HG02642 (cell line): ENCODE results near the gene HHIPL2.
A peak's percentile ranks its signal among the peaks of the same experiment; 100 is the strongest.

Experiments used
- ATAC-seq: cut with Tn5 transposase; IDR thresholded peaks from one replicate; pipeline ENCODE4 v1.9.1; 2021; ENCODE audit warnings: mild to moderate bottlenecking; ENCODE audit not compliant: unreplicated experiment, poor library complexity

Gene HHIPL2

GRCh38 chr1:222547944-222548671 lies at the start of gene HHIPL2:
TSS of gene HHIPL2 (minus strand) at chr1:222548104. CDS start at chr1:222548044, 60 bp downstream.
- no peak for ATAC-seq

DNA sequence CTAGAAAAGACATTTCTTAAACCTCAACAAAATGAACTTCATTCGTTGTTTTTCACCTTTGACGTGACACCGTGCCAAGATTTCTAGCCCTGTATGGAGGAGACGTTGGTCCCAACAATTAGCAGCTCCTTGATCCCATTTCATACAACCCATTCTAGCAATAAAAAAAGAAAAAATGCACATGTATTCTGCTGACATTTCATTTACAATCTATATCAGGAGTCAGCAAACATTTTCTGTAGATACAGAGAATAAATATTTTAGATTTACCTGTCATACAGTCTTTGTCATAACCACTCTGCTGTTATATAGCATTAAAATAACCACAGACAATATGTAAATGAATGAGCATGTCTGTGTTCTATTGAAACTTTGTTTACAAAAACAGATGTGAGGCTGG lies 48.8 kb upstream of the HHIPL2 start:
- ATAC-seq = no peak

GRCh38 chr1:222594789-222595188 lies 46.9 kb upstream of the HHIPL2 start:
- ATAC-seq = no peak

GRCh38 chr1:222592171-222592570 lies 44.3 kb upstream of the HHIPL2 start:
- no peak for ATAC-seq

DNA sequence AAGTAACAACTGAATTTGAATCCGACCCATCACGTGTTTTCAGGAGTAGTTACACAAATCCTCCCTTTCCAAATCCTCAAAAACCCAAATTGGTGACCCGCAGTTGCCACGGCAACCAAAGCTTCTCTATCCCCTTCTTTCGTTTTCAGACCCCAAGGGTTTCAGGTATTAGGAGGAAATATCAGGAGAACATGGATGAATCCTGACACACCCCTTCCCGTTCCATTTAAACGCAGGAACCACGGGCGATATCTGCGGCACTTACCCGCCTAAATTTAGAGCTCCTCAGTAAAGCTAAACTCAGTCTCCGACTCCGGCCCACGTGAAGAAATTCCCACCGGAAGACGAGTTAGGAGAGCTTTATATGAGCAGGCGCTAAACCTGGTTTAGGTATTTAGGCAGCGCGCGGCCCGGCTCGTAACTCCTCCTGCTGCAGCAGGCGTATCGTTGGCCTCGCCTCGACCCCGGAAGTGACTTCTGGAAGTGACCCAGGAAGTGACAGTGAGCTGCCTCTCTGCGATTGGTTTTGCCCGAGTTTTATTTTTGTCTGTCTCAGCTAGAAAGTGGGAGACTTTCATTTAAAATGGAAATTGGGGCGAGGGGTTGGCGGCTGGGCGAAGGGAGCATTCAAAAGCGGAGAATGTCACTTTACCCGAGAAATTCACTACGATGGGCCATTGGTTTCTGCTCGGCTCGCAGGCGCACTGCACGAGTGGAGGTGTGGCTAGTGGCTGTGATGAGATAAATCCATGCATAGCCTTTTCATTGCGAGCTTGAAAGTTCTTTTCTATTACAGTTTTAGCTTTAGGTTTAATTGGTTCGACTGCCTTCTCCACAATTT lies 41.8 kb upstream of the HHIPL2 start, which contains the start of gene TAF1A:
Gene TAF1A, minus strand, starts transcription at position 472 of the 841 bp plus-strand sequence.
- ATAC-seq = peak; percentile 99

- no peak for ATAC-seq
Observed at GRCh38 chr1:222588135-222588534, 40.2 kb upstream of the HHIPL2 start.

- ATAC-seq = no peak
Observed at GRCh38 chr1:222586842-222587241, 38.9 kb upstream of the HHIPL2 start.

DNA sequence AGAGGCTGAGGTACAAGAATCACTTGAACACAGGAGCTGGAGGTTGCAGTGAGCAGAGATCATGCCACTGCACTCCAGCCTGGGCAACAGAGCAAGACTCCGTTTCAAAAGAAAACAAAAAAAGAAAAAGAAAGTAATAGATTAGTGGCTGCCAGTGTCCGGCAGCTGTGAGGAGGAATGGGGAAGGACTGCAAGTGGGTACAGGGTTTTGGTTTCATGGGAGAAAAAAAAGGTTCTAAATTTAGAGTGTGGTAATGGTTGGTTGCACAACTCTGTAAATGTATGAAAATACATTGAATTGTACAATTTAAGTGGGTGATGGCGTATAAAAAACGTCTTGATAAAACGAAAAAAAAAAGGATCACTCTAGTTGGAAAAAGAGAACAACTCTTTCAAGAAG lies 35.2 kb upstream of the HHIPL2 start:
- ATAC-seq = peak; percentile 91

DNA sequence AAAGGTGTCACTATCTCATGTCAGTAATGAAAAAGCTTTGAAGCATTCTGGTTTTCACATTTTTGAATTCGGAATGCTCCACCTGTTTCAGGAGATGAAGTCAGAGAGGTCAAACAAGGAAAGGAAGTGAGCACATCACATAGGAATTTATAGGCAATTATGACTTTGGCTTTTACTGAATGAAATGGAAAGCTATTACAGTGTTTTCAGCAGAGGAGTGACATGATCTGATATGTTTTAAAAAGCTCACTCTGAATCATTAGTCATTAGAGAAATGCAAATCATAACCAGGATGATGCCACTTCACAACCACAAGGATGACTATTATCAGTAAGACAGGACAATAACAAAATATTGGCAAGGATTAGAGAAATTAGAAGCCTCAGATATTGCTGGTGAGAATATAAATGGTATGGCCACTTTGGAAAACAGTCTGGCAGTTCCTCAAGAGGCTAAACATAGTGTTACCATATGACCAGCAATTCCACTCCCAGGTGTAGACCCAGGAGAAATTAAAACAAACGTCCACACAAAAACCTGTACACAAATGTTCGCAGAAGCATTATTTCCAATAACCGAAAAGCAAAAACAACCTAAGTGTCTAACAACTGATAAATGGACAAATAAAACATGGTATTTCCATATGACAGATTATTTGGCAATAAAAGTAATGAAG lies 34.3 kb upstream of the HHIPL2 start:
- ATAC-seq = peak; percentile 56

- ATAC-seq = no peak
Observed at GRCh38 chr1:222579316-222579715, 31.4 kb upstream of the HHIPL2 start.

- no peak for ATAC-seq
Observed at GRCh38 chr1:222570837-222571236, 22.9 kb upstream of the HHIPL2 start.

- ATAC-seq = no peak
Observed at GRCh38 chr1:222561656-222562055, 13.8 kb upstream of the HHIPL2 start.

DNA sequence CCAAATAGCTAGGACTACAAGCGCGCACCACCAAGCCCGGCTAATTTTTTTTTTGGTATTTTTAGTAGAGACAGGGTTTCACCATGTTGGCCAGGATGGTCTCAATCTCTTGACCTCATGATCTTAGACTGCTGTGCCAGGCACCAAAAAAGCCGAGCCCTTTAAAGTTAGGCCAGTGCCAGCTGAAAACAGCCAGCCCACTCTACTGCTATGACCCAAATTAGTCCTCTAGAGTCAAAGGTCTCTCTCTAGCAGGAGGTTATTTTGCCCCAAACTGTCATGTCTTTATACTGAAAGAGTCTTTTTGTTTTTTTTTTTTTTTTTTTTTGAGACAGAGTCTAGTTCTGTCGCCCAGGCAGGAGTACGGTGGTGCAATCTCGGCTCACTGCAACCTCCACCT lies 9.7 kb upstream of the HHIPL2 start:
- no peak for ATAC-seq

- no peak for ATAC-seq
Observed at GRCh38 chr1:222557148-222557547, 9.2 kb upstream of the HHIPL2 start.

DNA sequence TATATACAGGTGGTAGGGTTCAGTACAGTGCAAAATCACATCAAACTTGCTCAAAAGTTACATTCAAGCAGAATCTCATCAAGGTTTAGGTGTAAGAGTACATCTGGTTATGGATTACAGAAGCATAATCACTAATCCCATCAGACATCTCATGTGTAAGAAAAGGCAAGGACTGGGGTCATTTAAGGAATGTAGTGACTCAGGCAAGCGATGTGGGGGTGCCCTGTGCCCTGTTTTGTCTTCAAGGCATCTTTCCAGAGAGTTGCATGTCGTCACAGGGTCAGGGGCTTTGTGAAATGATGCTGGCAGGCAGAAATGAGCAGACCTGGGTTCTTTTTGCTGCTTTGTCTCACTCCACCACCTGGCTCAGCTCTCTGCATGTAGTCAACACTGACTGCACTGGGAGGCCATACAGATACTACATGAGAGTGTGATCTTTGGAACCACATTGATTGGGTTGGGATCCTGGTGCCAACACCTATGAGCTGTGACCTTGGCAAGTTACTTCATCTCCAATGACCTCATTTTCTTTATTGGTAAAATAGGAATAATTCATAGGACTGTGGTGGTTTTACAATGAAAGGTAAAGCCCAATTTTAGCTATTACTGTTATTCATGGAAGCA lies 8.2 kb upstream of the HHIPL2 start:
- ATAC-seq = no peak

DNA sequence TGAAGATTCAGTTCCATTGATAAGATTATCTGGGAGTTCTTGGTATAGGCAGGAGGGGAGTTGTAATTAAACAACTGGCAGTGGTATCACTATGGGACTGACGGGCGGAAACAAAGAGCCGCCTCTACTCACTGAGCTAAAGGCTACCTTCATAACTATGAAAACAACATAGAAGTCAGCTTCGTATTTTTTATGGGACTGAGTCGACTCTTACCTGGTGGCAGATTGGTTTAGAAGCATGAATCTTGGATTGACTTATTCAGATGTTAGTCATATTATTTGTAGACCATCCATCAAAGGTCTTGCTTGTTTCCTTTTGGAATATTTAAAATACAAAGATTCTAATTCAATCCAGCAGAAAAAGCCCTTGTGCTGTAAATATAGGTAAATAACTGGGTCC lies 6.3 kb upstream of the HHIPL2 start:
- no peak for ATAC-seq

DNA sequence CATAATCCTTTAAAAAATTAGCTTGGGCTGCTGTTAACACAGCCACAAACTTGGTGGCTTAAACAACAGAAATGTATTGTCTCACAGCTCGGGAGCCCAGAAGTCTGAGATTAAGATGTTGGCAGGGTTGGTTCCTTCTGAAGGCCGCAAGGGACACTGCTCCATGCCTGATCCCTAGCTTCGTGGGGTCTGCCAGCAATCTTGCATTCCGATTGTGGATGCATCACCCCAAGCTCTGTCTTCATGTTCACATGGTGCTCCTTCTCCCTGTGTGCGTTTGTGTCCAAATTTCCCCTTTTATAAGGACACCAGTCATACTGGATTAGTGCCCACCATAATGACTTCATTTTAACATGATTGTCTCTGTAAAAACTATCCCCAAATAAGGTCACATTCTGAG lies 5.0 kb upstream of the HHIPL2 start:
- no peak for ATAC-seq

GRCh38 chr1:222547260-222547614 lies 667 bp downstream of the HHIPL2 start:
- no peak for ATAC-seq

- no peak for ATAC-seq
Observed at GRCh38 chr1:222546548-222547259, 1.2 kb downstream of the HHIPL2 start.

- no peak for ATAC-seq
Observed at GRCh38 chr1:222546091-222546490, 1.8 kb downstream of the HHIPL2 start.
